Upper lobe of left lung (tissue), 6 donors: Measurements from ENCODE around the gene OR52I2. TPM values are rescaled to one million over a fixed set of nuclear protein-coding genes. Genes with fewer than 3 reads are reported as not detected.
A peak's percentile ranks its signal among the peaks of the same experiment; 100 is the strongest.

Experiments used
- ATAC-seq, 2 donors: fragments of 200-7000 bp; cut with Tn5 transposase; one replicate each; pipeline ENCODE4 v1.9.1; 2022; ENCODE audit warnings: mild to moderate bottlenecking in 2 of 2, moderate library complexity in 2 of 2; ENCODE audit not compliant: low FRiP score in 2 of 2
- DNase-seq, 2 donors: peaks; one replicate each; pipeline ENCODE4 v3.0.0-alpha.2; 2019 to 2020
- H3K27ac ChIP-seq, 4 donors: fragments of 200-600 bp; sonication (generic); one replicate each; pipeline ENCODE4 v1.5.1; 2016 to 2019
- H3K27me3 ChIP-seq, 4 donors: fragments of 200-600 bp; sonication (generic); one replicate each; pipeline ENCODE4 v1.5.1; 2017 to 2019
- H3K36me3 ChIP-seq, 4 donors: fragments of 200-600 bp; sonication (generic); one replicate each; pipeline ENCODE4 v1.5.1; 2016 to 2019
- H3K4me1 ChIP-seq, 4 donors: fragments of 200-600 bp; sonication (generic); one replicate each; pipeline ENCODE4 v1.5.1; 2018 to 2019
- H3K4me3 ChIP-seq, 4 donors: fragments of 200-600 bp; sonication (generic); one replicate each; pipeline ENCODE4 v1.5.1; 2017 to 2019; ENCODE audit warnings: mild to moderate bottlenecking in 2 of 4, moderate library complexity in 1 of 4
- H3K9me3 ChIP-seq, 4 donors: fragments of 200-600 bp; sonication (generic); one replicate each; pipeline ENCODE4 v1.5.1; 2018 to 2019
- EP300 ChIP-seq, 4 donors: sonication (generic); formaldehyde crosslinking; IDR thresholded peaks; one replicate each; pipeline ENCODE4 v1.5.1; 2017; ENCODE audit warnings: antibody characterized with exemption in 4 of 4, control low read depth in 2 of 4
- POLR2A ChIP-seq, 4 donors: fragments of 450-650 bp; IDR thresholded peaks; one replicate each; pipeline ENCODE4 v1.5.1; 2016 to 2017; ENCODE audit warnings: antibody characterized with exemption in 4 of 4, mild to moderate bottlenecking in 2 of 4
- POLR2AphosphoS5 ChIP-seq, 2 donors: sonication (generic); formaldehyde crosslinking; IDR thresholded peaks; one replicate each; pipeline ENCODE4 v1.5.1; 2017; ENCODE audit warnings: antibody characterized with exemption in 2 of 2
- WGBS, 2 donors: methylation state at CpG; one replicate each; pipeline ENCODE4 v1.1.5; 2017 to 2018; 5-methylcytosine and 5-hydroxymethylcytosine counted together
- total RNA-seq, 6 donors: library from RNA; depleted of rRNA in 4 of 6; stranded (reverse); fragments of >200 nt in 4 of 6; gene quantifications; one replicate each; pipeline versions ENCODE4 v1.1.0 to v1.2.1, GENCODE V29; 2016 to 2021
- TF ChIP-seq, protein P1 (sequence below), 6 experiments: fragments of 450-650 bp in 4 of 6; fragments of 200-600 bp in 2 of 6; sonication (generic) in 2 of 6; IDR thresholded peaks; one replicate each; pipeline ENCODE4 v1.5.1; 2016 to 2019; ENCODE audit warnings: antibody characterized with exemption in 6 of 6
- donor health status: DM: no; HTN: no; CAD: no; lungs with moderate emphysema.
- donor health status: DM: no; HTN: yes; CAD: no; lungs with severe emphysema.

OR52I2 gene
- not detected for total RNA-seq

- H3K4me3 ChIP-seq = no peak within 1 kb of the TSS
- H3K36me3 ChIP-seq = no peaks in the 10 kb centered on the region
- H3K4me1 ChIP-seq = no peaks in the 10 kb centered on the region
- H3K27ac ChIP-seq = no peak within 1 kb of the TSS
- H3K27me3 ChIP-seq = no peaks in the 10 kb centered on the region
- TF ChIP-seq, protein P1, sequence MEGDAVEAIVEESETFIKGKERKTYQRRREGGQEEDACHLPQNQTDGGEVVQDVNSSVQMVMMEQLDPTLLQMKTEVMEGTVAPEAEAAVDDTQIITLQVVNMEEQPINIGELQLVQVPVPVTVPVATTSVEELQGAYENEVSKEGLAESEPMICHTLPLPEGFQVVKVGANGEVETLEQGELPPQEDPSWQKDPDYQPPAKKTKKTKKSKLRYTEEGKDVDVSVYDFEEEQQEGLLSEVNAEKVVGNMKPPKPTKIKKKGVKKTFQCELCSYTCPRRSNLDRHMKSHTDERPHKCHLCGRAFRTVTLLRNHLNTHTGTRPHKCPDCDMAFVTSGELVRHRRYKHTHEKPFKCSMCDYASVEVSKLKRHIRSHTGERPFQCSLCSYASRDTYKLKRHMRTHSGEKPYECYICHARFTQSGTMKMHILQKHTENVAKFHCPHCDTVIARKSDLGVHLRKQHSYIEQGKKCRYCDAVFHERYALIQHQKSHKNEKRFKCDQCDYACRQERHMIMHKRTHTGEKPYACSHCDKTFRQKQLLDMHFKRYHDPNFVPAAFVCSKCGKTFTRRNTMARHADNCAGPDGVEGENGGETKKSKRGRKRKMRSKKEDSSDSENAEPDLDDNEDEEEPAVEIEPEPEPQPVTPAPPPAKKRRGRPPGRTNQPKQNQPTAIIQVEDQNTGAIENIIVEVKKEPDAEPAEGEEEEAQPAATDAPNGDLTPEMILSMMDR (IDR thresholded peaks at IDR 0.05) = no peak
- no peak for TF ChIP-seq POLR2AphosphoS5 (IDR thresholded peaks at IDR 0.05)
- TF ChIP-seq EP300 (IDR thresholded peaks at IDR 0.05) = no peak
- no peak for TF ChIP-seq POLR2A (IDR thresholded peaks at IDR 0.05)
- ATAC-seq (no peak), DNase-seq (no peak)
- no peaks in the 10 kb centered on the region for H3K9me3 ChIP-seq
Observed at GRCh38 chr11:4581443-4581842, at the start of gene OR52I2. Gene OR52I2, plus strand, starts transcription at chr11:4581743.

- Histone ChIP-seq H3K9me3 (no peaks in the 10 kb centered on the region), H3K4me3 (no peak overlapping the region), H3K4me1 (no peaks in the 10 kb centered on the region), H3K27ac (no peak overlapping the region), H3K36me3 (no peaks in the 10 kb centered on the region), H3K27me3 (no peaks in the 10 kb centered on the region)
- WGBS, 2 donors = 26 to 28% methylated on average over 3 of the region's 3 CpGs
- ATAC-seq (peak in 1 of 2 donors; percentile 85), DNase-seq (peak in 1 of 2 donors; percentile 40)
- TF ChIP-seq, protein P1 (IDR thresholded peaks at IDR 0.05) = peak; percentile 32 to 62 (median 44)
- TF ChIP-seq POLR2A (IDR thresholded peaks at IDR 0.05) (no peak), POLR2AphosphoS5 (IDR thresholded peaks at IDR 0.05) (no peak), EP300 (IDR thresholded peaks at IDR 0.05) (no peak)
Observed at GRCh38 chr11:4539603-4540219, 41.8 kb upstream of the OR52I2 start.

DNA sequence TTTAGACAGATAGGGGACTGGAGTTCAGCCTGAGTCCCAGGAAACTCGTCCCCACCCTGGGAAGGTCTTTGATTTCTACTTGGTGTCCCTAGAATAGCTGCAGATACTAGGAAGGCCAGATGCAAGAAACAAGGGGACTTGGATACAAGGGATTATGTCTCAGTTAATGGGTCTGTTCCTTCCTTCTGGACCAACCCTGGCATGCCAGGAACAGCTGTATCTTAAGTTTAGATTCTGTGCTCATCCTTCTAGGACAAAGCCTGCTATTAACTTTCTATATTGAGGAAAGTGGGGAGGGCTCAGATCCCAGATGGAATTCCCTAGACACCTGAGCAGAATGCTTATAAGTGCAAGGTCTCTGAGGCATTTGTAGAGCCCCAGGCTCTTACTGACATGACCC is 40.5 kb upstream of the OR52I2 start:
- Histone ChIP-seq H3K4me1 (no peaks in the 10 kb centered on the region), H3K9me3 (no peaks in the 10 kb centered on the region), H3K27me3 (no peaks in the 10 kb centered on the region), H3K36me3 (no peaks in the 10 kb centered on the region), H3K4me3 (no peak overlapping the region), H3K27ac (no peak overlapping the region)
- no peak for ATAC-seq
- 0 to 23% methylated on average over 1 of the region's 1 CpG for WGBS, 2 donors
- TF ChIP-seq POLR2A (IDR thresholded peaks at IDR 0.05) (no peak), POLR2AphosphoS5 (IDR thresholded peaks at IDR 0.05) (no peak), EP300 (IDR thresholded peaks at IDR 0.05) (no peak)
- TF ChIP-seq, protein P1 (IDR thresholded peaks at IDR 0.05) = no peak
- DNase-seq = no peak

DNA sequence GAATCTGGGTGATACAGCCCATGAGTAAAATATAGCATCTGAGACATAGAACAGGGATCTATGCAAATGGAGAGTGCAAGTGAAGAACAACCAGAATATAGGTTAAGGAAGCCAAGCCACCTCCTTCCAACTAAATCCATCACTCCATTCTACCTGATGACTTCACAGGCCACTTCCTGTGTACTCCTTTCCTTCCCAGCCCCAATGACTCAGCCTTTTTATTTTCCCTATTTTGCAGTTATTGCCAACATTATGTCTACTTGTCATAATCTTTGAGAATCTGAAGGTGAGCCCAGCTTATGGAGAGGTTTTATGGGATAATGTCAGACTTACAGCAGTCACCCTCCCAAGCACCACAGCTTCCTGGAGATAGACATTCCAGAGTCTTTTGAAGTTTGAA is 38.0 kb upstream of the OR52I2 start:
- H3K36me3 ChIP-seq = no peaks in the 10 kb centered on the region
- H3K4me1 ChIP-seq = no peaks in the 10 kb centered on the region
- DNase-seq (no peak), ATAC-seq (no peak)
- TF ChIP-seq EP300 (IDR thresholded peaks at IDR 0.05) (no peak), POLR2AphosphoS5 (IDR thresholded peaks at IDR 0.05) (no peak), POLR2A (IDR thresholded peaks at IDR 0.05) (no peak)
- TF ChIP-seq, protein P1 (IDR thresholded peaks at IDR 0.05) = no peak
- H3K9me3 ChIP-seq = no peaks in the 10 kb centered on the region
- H3K27ac ChIP-seq = no peak overlapping the region
- H3K4me3 ChIP-seq = no peak overlapping the region
- no peaks in the 10 kb centered on the region for H3K27me3 ChIP-seq

DNA sequence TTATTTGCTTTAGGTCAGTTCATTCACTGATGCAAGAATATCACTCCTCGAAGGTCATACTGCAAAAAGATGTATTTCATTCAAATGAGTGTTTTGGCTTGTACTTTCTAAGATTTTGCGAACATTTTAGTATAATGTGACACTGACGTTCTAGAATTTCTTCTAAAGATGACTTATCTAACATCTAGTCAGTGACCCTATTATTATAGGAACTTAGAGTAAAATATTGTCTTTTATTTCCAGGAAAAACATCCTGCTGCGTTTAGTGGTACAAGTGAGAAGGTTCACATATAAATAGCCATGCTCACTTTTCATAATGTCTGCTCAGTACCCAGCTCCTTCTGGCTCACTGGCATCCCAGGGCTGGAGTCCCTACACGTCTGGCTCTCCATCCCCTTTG is 36.7 kb upstream of the OR52I2 start, which contains the start of gene OR52M1:
Gene OR52M1, plus strand, starts transcription at position 301 of the 400 bp plus-strand sequence. Its CDS starts 0 bp downstream, at position 301.
- no peak for DNase-seq
- Histone ChIP-seq H3K9me3 (no peaks in the 10 kb centered on the region), H3K27me3 (no peaks in the 10 kb centered on the region), H3K4me1 (no peaks in the 10 kb centered on the region), H3K36me3 (no peaks in the 10 kb centered on the region), H3K27ac (no peak within 1 kb of the TSS), H3K4me3 (no peak within 1 kb of the TSS)
- no peak for ATAC-seq
- WGBS, 2 donors = 79 to 81% methylated on average over 5 of the region's 5 CpGs
- TF ChIP-seq, protein P1 (IDR thresholded peaks at IDR 0.05) = no peak
- TF ChIP-seq POLR2AphosphoS5 (IDR thresholded peaks at IDR 0.05) = no peak
